HG02642 (cell line): Measurements from ENCODE around the gene TMEM198.

Experiments
- ATAC-seq: cut with Tn5 transposase; IDR thresholded peaks from one replicate; pipeline ENCODE4 v1.9.1; 2021; ENCODE audit warnings: mild to moderate bottlenecking; ENCODE audit not compliant: unreplicated experiment, poor library complexity

Gene TMEM198

DNA sequence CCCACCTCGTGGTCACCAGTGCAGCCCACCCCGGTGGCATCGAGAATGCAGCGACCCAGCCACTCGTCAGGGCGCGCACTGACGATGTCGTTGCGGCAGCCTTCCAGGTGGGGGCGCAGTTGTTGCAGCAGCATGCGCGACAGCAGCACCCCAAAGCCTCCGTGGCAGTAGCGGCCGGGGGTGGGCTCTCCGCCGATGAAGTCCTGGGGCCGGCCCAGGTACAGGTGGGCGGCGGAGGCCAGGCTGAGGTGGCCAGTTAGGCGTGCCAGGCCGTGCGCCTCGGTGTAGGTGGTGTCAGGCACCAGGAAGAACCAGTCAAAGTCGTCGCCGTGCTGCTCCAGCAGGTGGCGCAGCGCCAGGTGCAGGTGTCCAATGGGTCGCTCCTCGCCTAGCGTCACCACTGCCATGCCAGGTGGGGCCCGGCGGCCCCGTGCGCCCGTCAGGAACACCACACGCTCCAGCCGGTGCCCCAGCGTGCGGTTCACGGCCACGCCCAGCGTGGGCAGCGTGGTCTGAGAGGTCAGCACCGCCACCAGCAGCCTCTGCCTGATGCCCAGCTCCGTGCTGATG is 2.1 kb upstream of the TMEM198 start:
- peak; percentile 45 for ATAC-seq

DNA sequence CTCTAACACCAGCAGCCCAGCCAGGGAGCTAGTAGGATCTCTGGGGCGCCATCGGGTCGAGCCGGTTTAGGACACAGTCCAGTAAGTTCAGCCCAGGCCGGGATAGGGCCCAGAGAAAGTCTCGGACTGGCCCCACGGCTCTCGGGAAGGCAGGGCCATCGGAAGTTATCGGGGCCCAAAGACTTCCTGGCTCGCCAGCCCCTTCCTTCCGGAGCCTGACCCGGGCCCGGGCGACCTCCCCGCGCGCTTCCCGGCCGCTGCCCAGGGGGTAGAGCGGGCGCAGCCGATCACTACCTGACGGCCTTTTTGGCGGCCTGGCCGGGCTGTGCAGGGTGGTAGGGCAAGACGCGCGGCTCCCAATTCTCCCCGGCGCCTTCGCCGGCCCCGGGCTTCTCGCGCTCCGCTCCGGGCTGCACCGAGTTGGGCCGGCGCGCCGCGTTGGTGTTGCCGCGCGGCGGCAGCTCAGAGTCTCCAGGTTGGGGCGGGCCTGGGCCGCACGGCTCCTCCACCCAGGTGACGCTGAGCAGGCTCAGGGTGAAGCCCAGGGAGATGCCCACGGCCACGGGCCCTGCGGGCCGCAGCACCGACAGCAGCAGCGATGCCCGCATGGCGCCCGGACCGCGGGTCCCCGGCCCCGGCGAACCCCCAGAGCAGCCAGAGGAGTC is 765 bp upstream of the TMEM198 start:
- ATAC-seq, result peak; percentile 38

DNA sequence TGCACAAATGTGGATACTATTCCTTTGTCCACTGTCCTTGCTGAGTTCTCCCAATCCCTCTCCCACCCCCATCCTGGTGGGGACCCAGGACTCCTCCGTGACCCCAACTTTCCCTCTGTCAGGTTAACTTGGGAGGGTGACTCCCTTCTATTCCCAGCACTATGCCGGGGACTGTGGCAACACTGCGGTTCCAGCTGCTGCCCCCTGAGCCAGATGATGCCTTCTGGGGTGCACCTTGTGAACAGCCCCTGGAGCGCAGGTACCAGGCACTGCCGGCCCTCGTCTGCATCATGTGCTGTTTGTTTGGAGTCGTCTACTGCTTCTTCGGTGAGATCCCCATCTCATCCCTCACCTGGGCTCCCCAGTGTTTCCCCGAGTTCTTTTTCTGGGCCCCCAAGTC is 739 bp downstream of the TMEM198 start:
- ATAC-seq, result no peak

DNA sequence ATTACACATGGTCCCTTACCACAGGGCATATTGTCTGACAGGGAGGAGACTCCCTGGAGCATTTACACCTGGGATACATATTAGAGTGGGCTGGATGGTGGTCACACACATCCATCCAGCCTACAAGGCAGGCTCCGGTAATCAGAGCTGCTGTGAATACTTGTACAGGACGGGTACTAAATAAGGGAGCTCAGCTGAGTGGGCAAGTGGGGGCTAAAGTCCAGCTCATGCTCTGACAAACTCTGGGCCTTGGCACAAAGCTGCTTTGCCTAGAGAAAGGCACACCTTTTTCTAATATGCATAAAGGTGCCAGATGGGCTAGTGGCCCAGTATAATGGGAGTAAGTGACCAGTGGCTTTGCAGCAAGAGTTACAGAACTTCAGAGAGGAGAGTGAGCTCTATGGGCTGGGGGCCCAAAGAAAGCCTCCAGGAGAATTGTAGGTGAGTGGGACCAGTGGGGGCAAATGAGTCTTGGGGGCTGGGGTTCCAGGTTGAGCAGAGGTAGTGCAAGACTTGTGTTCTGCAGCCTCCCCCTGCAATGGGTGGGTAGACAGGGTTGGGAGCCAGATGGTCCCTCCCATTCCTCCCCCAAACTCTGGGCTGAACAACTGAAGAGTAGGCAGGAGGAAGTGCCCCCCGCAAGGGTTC is 1.6 kb downstream of the TMEM198 start:
- no peak for ATAC-seq

DNA sequence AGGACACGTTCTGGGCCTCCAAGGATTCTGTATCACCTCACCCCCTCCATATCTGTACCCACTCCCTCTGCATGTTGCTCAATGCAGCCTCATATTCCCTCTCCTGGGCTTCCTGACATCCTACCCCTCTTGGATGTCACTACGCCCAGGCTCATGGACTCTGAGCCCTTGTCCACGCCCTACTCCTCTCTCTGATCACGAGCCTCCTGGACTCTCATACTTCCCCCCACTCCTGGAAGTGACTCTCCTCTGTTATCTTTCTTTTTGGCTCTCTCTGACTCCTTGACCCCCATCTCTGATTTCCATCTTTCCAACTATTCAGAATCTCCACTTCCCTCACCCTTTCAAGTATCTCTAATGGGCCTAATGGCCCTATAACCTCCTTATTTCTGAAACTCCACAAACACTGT is 2.1 kb downstream of the TMEM198 start:
- ATAC-seq, result no peak

DNA sequence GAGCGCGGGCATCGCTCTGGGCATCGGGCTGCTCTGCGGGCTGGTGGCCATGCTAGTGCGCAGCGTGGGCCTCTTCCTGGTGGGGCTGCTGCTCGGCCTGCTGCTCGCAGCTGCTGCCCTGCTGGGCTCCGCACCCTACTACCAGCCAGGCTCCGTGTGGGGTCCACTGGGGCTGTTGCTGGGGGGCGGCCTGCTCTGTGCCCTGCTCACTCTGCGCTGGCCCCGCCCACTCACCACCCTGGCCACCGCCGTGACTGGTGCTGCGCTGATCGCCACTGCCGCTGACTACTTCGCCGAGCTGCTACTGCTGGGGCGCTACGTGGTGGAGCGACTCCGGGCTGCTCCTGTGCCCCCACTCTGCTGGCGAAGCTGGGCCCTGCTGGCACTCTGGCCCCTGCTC is 3.8 kb downstream of the TMEM198 start:
- no peak for ATAC-seq

DNA sequence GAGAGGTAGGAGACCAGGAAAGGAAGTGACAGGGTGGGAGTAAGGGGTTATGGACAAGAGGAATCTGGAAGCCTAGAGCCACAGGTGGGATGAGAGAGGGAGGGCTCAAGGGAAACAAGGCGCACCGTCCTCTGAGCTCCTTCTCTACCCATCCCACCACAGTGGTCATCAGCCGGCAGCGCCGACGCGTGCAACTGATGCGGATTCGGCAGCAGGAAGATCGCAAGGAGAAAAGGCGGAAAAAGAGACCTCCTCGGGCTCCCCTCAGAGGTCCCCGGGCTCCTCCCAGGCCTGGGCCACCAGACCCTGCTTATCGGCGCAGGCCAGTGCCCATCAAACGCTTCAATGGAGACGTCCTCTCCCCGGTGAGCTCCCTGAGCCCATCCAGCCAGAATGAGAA is 5.2 kb downstream of the TMEM198 start:
- ATAC-seq, result no peak

DNA sequence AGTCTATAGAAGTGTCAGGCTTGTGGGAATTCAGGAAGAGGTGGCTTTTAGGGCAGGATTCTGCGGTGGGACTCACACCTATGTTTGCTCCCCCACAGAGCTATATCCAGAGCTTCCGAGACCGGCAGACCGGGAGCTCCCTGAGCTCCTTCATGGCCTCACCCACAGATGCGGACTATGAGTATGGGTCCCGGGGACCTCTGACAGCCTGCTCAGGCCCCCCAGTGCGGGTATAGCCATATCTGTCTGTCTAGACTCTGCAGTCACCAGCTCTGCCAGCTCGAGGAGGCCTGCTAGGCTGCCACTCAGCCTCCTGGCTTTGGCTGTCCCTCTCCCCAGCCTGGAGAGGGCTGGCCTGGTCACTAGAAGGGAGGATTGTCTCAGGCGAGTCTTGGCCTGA is 5.8 kb downstream of the TMEM198 start:
- ATAC-seq, result no peak

DNA sequence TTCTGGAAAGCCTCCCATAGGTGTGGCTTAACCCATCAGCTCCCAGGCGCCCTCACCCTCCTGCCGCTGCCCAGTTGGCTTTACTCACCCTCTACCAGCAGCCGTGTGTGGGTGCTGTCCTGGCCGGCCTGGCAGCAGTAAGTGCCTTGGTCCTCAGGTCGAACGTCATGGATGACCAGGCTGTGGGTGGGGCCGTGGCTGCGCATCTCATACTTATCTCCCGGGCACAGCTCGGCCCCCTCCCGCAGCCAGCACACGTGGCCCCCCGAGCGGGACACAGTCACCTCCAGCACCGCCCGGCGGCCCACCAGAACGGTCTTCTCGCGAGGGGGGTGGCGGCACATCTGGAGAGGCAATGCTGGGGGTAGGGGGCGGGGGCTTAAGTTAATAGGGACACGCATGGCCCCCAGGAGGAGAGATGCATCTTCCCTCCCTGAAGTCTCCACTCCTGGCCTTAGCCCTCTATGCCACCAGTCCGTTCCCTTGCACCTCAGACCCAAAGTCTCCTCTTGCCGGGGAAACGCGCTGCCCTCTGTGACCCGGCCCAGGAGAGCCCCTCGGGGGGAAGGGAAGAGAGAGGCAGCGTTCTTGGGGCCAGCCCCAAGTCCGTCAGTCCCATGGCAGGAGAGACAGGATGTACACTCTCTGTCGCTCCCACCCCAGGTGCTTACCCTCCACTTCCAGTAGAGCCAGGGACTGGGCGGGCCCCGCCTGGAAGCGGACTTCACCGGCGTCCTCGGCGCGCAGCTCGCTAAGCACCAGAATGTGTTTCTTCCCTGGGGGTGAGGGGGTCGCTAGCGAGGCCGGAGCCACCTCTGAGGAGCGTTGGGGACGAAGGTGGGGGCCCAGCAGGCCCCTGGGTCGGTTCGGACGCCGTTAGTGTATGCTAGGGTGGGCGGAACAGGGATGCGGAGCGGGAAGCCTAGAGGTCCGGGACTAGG is 7.9 kb downstream of the TMEM198 start:
- peak; percentile 16 for ATAC-seq

DNA sequence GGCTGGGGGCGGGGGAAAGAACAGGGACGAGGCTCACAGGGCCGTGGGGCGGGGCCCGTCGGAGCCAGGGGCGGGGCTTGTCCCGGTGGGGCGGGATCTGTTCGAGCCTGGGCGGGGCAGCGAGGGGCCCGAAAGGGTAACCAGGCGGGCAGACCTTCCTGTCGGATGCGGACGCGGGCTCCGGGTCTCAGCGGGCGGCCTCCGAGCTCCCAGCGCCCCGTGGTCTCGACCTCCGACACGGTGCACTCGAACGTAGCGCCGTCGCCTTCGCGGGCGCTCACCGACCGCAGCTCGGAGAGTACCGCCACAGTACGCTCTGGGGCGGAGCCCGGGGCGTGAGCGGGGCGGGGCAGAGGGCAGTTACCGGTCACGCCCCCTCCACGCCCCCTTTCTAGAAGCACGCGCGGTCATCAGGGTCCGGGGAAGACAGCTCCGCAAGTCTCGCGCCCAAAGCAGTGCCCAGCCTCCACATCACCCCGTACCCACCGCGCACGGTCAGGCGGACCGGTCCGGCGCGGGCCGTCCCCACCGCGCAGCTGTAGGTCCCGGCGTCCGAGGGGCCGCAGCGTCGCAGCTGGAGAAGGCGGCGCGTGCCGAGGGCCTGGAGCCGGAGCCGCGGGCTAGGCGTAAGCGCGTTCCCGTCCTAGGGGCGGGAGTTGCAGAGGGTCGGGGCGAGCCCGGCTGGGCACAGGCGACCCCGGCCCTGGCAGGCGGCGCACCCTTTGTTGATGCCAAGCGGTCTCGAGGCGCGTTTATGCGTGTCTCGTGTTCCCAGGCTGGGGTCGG is 8.7 kb downstream of the TMEM198 start:
- ATAC-seq, result peak; percentile 90

DNA sequence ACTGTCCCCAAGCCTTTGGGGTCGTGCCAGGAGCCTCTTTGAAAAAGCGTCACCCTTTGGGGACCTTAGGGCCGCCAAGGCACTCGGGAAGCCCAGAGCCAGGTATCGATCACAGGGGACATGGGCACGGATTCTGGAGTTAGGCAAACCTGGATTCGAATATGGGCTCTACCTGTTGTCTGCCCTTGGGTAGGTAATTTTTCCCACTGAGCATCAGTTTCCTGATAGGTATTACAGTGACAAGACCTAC is 9.3 kb downstream of the TMEM198 start:
- no peak for ATAC-seq

DNA sequence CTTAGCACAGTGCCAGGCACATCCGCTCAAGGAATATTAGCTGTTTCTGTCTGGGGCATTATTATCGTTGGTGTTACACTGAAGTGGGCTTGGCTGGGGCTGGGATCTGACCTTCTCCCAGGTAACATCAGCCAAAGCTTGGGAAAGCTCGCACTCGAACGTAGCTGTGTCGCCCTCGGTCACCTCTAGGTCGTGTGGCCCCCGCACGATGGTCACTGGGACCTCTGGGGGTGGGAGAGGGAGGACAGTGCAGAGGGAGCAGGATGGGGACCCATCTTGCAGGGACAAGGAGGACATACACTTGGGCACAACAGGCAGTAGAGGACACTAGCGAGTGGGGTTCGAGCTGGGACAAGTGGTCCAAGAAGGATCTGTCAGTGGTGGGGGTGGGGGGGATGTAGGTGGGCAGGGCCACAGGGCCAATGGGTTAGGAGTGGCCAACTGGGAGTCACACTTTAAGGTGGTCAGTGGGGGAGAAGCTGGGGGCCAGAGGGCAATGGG is 9.7 kb downstream of the TMEM198 start:
- no peak for ATAC-seq

DNA sequence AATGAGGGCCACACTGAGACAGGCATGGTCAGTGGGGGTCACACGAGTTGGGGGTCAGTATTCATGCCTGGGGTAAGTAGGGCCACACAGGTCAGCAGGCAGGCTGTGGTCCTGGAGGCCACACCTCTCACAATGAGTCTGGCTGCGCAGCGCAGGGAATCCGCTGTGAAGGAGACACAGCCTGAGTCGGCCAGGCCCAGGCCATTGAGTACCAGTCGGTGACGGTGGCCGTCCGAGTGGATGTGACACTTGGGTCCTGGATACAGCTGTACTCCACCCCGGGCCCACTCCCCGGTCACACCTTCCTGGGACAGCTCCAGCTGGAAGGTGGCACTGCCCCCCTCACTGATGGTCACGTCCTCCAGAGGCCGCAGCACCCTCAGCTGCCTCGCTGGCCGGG is 10.5 kb downstream of the TMEM198 start:
- ATAC-seq, result no peak

DNA sequence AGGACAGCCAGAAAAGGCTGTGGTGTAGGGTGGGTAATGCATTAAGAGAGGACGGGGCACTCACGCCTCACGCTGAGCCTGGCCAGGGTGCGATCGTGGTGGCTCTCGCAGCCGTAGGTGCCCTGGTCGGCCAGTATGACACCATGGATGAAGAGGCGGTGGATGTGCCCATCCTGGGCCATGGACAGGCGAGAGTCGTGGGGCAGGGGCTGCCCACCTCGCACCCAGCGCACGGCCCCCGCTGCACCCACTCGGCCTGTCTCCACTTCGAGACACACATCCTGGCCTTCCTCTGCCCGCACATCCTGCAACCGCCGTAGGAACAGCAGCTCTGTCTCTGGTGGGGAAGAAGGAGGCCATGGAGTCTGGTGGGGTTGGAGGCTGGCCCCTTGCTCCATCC is 12.1 kb downstream of the TMEM198 start:
- no peak for ATAC-seq

DNA sequence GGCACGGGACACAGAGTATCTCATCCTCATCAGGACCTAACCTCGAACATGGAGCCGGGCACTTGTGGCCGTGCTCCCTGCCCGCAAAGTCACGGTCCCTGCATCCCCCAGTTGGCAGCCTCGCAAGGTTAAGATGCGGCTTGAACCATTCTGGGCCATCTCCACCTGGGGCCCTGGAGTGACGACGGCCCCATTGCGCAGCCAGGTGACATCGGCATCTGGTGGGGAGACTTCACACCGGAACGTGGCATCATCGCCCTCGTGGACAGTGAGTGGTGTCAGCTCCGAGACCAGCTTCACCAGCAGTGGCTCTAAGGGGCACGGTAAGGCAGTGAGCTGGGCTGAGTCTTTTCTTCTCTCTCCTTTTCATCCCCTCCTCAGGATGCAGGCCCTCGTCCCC is 12.6 kb downstream of the TMEM198 start:
- no peak for ATAC-seq

DNA sequence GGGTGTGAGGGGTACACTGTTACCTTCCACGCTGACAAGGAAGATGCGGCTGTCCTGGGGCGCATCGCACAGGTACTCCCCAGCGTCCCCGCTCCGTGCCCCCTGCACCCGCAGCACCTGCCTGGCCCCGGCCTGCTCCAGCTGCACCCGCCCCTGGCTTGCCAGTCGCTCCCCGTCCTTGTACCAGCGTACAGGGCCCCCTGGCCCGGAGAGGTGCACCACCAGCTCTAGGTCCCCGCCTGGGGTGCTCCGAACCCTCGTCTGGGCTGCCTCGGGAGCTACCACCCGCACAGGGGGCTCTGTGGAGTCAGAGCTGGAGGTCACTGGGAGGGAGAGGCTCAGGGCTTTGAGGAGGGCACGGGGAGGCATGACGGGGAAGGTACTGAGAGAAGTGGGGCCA is 13.5 kb downstream of the TMEM198 start:
- no peak for ATAC-seq

DNA sequence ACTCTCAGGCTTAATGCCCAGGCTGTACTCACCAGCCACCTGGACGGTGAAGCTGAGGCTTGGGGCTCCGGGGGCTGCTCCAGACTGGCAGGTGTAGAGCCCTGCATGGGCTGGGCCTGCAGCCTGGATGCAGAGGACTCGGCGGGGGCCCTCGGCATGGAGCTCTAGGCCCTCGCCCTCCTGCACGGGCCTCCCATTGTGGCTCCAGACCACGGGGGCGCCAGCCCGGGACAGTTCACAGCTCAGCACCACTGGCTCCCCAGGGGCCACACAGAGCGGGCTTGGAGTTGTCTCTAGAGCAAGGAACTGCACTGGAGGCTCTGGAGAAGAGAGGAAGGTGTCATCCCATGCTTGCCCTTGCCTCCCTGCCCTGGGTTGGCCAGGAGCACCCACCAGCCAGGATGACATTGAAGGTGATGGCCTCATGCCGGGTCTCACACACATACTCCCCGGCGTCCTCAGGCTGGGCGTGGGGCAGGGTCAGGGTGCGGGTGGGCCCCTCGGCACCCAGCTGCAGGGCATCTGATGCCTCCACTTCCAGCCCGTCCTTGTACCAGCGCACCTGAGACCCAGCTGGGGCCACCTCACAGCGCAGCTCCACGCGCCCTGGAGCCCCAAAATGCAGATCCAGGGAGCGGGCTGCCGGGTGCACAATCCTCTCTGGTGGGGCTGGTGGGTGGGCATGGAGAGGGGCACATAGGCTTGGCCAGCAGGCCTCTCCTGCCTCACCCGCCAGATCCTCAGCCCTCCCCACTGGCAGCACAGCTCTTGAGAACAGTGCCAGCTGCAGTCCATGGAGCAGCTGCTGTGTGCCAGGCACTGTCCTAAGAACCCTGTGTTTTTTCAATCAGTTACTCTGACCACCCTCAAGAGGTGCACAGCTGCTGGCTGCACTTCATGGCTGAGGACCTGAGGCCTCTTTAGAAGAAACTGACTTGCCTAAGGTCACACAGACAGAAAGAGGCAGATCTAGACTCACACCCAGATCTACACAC is 14.3 kb downstream of the TMEM198 start:
- ATAC-seq, result no peak

DNA sequence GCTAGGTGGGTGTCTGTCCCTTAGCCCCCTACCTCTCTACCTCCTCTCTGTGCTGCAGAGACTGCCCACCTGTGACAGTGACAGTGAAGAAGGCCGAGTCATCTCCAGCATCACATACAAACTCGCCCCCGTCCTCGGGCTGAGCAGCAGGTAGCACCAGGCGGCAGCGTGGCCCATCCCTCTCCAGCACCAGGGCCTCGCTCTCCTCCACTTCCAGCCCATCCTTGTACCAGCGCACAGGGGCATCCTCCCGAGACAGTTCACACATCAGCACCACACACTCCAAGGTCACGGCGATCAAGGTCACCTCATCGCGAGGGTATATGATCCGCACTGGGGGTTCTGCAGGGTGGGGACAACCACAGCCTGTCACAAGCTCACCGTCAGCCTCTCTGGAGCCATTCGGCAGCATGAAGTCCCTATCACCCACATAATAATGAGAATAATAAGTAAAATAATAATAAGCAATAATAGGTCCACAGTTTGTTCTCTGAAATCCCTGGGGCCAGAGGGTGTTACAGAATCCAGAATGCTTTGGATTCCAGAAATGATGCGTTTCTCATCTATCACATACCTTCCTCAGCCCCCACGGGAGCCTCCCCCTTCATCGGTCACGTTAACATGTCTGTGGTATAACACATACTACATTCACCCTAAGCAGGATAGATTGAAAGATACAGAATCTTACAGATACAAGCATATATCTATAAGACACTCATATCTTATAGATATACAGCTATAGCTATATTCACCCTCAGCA is 15.5 kb downstream of the TMEM198 start:
- no peak for ATAC-seq
